Gastroesophageal sphincter (tissue), 4 donors: Measurements from ENCODE around the gene GSAP. TPM values are rescaled to one million over a fixed set of nuclear protein-coding genes. Genes with fewer than 3 reads are reported as not detected.

ENCODE experiments used
- ATAC-seq: fragments of 150-250 bp; one replicate; pipeline ENCODE4 v1.9.1; 2016; ENCODE audit warnings: mild to moderate bottlenecking, moderate library complexity
- H3K27ac ChIP-seq, 4 donors: fragments of 200-600 bp; sonication (generic) in 3 of 4; 1 replicate in 3 of 4; 2 replicates in 1 of 4; pipeline ENCODE4 v1.5.1; 2016 to 2019
- H3K27me3 ChIP-seq: fragments of 200-600 bp; sonication (generic); one replicate; pipeline ENCODE4 v1.5.1; 2019
- H3K36me3 ChIP-seq, 2 donors: fragments of 200-600 bp; sonication (generic); one replicate each; pipeline ENCODE4 v1.5.1; 2019; ENCODE audit warnings: control low read depth in 1 of 2
- H3K4me1 ChIP-seq, 3 donors: fragments of 200-600 bp; sonication (generic); 1 replicate in 2 of 3; 2 replicates in 1 of 3; pipeline ENCODE4 v1.5.1; 2016 to 2019; ENCODE audit warnings: control low read depth in 2 of 3
- H3K4me3 ChIP-seq, 2 donors: fragments of 200-600 bp; sonication (generic); one replicate each; pipeline ENCODE4 v1.5.1; 2019; ENCODE audit warnings: mild to moderate bottlenecking in 1 of 2, moderate library complexity in 1 of 2
- H3K9me3 ChIP-seq, 3 donors: fragments of 200-600 bp; sonication (generic); one replicate each; pipeline ENCODE4 v1.5.1; 2017 to 2019; ENCODE audit warnings: control low read depth in 2 of 3
- EP300 ChIP-seq: sonication (generic); formaldehyde crosslinking; IDR thresholded peaks from one replicate; pipeline ENCODE4 v1.6.1; 2017; ENCODE audit warnings: antibody characterized with exemption, mild to moderate bottlenecking
- POLR2A ChIP-seq, 2 donors: fragments of 450-650 bp; IDR thresholded peaks; one replicate each; pipeline ENCODE4 v1.6.1; 2017; ENCODE audit warnings: antibody characterized with exemption in 2 of 2, mild to moderate bottlenecking in 2 of 2, moderate library complexity in 1 of 2
- POLR2AphosphoS5 ChIP-seq: sonication (generic); formaldehyde crosslinking; IDR thresholded peaks from one replicate; pipeline ENCODE4 v1.6.1; 2017; ENCODE audit warnings: antibody characterized with exemption
- WGBS, 2 donors: methylation state at CpG; one replicate each; pipeline ENCODE4 v1.1.5; 2018; ENCODE audit warnings: low coverage in 1 of 2; 5-methylcytosine and 5-hydroxymethylcytosine counted together
- total RNA-seq, 4 donors: library from RNA; depleted of rRNA; stranded (reverse); fragments of >200 nt; gene quantifications; one replicate each; pipeline ENCODE4 v1.1.0, GENCODE V29; 2016
- TF ChIP-seq, protein P1 (sequence below), 4 experiments: fragments of 200-600 bp in 2 of 4; fragments of 450-650 bp in 2 of 4; sonication (generic) in 1 of 4; IDR thresholded peaks; one replicate each; pipeline ENCODE4 v1.5.1; 2017 to 2019; ENCODE audit warnings: antibody characterized with exemption in 4 of 4, mild to moderate bottlenecking in 2 of 4, moderate library complexity in 2 of 4

Gene GSAP
- total RNA-seq, 4 donors from 2014 or later: 12.8 to 23.7 (median 15.5) TPM

DNA sequence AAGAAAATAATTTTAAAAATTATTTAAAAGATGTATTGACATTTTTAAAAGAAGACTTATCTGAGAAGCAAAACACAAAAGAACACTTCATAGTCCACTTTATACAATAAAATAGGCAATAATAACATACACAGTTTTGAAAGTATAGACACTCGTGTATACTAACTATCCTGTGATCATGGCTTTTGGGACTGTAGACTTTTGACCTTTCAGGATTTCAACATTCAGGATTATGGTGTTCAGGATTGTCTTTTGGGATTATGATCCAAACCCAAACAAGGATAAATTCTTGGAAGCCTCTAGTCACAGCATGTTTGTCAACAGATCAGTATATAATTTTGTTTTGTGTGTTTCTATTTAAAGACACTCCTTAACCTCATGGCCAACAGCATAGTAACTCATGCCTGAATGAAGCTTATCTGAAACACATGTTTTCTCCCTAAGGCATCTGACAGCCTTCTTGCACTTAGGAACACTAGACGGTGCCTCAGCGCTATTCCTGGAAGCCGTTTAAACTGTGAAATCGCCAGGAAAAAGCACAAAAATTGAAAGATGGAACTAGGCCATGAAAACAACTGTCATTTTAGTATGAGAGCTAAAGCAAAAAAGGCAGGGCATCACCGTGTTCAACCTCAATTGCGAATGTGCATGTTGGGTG lies 29.9 kb downstream of the GSAP start:
- ATAC-seq: no peak
- WGBS, 2 donors: 45 to 69% methylated on average over 7 of the region's 7 CpGs
- TF ChIP-seq, protein P1, sequence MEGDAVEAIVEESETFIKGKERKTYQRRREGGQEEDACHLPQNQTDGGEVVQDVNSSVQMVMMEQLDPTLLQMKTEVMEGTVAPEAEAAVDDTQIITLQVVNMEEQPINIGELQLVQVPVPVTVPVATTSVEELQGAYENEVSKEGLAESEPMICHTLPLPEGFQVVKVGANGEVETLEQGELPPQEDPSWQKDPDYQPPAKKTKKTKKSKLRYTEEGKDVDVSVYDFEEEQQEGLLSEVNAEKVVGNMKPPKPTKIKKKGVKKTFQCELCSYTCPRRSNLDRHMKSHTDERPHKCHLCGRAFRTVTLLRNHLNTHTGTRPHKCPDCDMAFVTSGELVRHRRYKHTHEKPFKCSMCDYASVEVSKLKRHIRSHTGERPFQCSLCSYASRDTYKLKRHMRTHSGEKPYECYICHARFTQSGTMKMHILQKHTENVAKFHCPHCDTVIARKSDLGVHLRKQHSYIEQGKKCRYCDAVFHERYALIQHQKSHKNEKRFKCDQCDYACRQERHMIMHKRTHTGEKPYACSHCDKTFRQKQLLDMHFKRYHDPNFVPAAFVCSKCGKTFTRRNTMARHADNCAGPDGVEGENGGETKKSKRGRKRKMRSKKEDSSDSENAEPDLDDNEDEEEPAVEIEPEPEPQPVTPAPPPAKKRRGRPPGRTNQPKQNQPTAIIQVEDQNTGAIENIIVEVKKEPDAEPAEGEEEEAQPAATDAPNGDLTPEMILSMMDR (IDR thresholded peaks at IDR 0.05): no peak
- TF ChIP-seq POLR2AphosphoS5: no peak
- no peak for TF ChIP-seq POLR2A (IDR thresholded peaks at IDR 0.05)
- TF ChIP-seq EP300: no peak

DNA sequence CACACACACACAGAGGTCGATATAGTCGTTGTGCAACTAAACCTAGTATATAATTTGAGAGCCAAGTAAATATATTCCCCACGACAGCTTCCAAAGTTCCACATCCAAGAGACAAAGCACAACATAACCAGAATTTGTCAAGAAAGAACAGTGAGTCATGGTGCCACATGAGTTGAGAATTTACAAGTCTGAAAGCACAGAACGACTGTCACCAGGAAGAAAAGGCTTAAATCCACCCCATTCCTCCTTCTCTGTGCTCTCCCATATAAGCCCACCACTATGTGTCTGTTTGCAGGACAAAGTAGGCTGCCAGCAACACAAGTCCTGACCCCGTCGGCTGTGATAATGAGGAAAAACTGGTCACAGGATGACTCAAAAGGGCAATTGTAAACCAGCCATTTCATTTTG lies 32.8 kb downstream of the GSAP start:
- no peaks in the 10 kb centered on the region for H3K9me3 ChIP-seq
- peaks cover 0 to 63% of the 10 kb centered on the region in 2 donors for H3K36me3 ChIP-seq
- 78 to 85% methylated on average over 6 of the region's 6 CpGs for WGBS, 2 donors
- H3K4me3 ChIP-seq: no peak overlapping the region
- no peak overlapping the region for H3K27ac ChIP-seq
- TF ChIP-seq POLR2A (IDR thresholded peaks at IDR 0.05): no peak
- no peak for TF ChIP-seq EP300
- TF ChIP-seq, protein P1 (IDR thresholded peaks at IDR 0.05): no peak
- TF ChIP-seq POLR2AphosphoS5: no peak
- H3K4me1 ChIP-seq: peaks cover 0 to 10% (median 0%) of the 10 kb centered on the region in 3 donors
- no peaks in the 10 kb centered on the region for H3K27me3 ChIP-seq
- ATAC-seq: no peak

More for the DNA sequence above, 29.9 kb downstream of the GSAP start:
- H3K27me3 ChIP-seq: no peaks in the 10 kb centered on the region
- no peak overlapping the region for H3K27ac ChIP-seq
- no peaks in the 10 kb centered on the region for H3K9me3 ChIP-seq
- peaks cover 0 to 11% (median 0%) of the 10 kb centered on the region in 3 donors for H3K4me1 ChIP-seq
- peaks cover 0 to 45% of the 10 kb centered on the region in 2 donors for H3K36me3 ChIP-seq
- H3K4me3 ChIP-seq: no peak overlapping the region

DNA sequence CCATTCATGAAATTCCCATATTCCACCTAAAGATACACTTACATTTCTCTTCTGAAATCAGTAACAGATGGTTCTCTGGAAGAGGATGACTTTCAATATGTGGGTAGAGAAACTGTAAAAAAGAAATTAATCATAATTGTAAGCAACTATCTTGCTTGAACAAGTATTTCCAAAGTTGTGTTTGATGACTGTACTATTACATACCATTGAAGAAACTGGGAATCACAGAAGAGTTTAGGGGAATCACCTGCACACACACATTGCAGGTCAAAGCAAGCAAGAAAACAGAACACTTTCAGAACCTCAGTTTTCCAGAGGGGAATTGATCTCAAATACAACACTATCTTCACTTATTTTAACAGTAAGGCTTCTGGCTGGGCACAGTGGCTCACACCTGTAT lies 33.6 kb downstream of the GSAP start:
- no peak overlapping the region for H3K27ac ChIP-seq
- H3K4me3 ChIP-seq: no peak overlapping the region
- H3K9me3 ChIP-seq: no peaks in the 10 kb centered on the region
- H3K36me3 ChIP-seq: peaks cover 0 to 71% of the 10 kb centered on the region in 2 donors
- no peaks in the 10 kb centered on the region for H3K27me3 ChIP-seq
- no peak for TF ChIP-seq EP300
- TF ChIP-seq, protein P1 (IDR thresholded peaks at IDR 0.05): no peak
- no peak for TF ChIP-seq POLR2AphosphoS5
- TF ChIP-seq POLR2A (IDR thresholded peaks at IDR 0.05): no peak
- H3K4me1 ChIP-seq: peaks cover 0 to 2% (median 0%) of the 10 kb centered on the region in 3 donors
- no peak for ATAC-seq

DNA sequence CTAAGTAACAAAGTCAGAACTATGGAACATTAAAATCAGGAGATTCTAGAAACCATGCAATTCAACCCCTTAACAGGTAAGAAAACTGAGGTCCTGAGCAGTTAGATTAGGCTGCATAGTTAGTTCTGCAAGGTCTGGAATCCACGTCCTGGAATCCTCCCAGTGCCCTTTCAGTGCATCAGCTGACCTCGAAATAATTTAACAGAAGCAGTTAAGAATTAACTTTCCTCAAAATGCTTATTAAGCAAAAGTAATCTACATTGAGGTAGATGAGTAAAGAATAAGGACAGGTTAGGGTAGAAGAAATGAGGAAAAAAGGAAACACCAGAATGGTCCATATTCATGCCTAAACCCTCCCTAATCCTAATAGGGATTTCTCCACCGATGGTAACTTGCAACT lies 37.6 kb downstream of the GSAP start:
- Histone ChIP-seq H3K36me3 (peaks cover 0 to 77% of the 10 kb centered on the region in 2 donors), H3K9me3 (no peaks in the 10 kb centered on the region), H3K27ac (no peak overlapping the region), H3K4me3 (no peak overlapping the region), H3K27me3 (no peaks in the 10 kb centered on the region), H3K4me1 (no peaks in the 10 kb centered on the region)
- 85 to 87% methylated on average over 2 to 3 of the region's 3 CpGs for WGBS, 2 donors
- ATAC-seq: no peak
- TF ChIP-seq POLR2AphosphoS5 (no peak), EP300 (no peak)

DNA sequence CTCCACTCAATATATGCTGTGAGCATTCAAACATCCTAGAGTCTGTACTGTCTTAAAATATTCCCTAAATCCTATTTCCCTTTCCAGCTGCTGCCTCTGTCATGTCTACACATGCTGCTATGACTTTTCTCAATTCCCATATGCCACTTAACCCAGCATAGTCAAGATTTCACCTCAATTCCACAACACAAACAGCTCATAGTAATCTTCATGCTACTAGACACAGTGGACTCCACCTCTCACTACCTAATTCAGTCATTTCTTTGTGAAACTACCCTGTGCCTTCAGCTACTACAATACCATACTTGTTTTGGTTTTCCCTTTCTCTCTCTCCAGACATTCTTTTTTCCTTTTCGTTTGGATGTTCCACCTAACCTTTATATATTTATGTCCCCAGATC lies 45.5 kb downstream of the GSAP start:
- no peak overlapping the region for H3K27ac ChIP-seq
- 53 to 100% methylated on average over 1 of the region's 1 CpG for WGBS, 2 donors
- peaks cover 2 to 64% of the 10 kb centered on the region in 2 donors for H3K36me3 ChIP-seq
- ATAC-seq: no peak
- TF ChIP-seq EP300: no peak
- no peak for TF ChIP-seq POLR2AphosphoS5
- TF ChIP-seq, protein P1 (IDR thresholded peaks at IDR 0.05): no peak
- TF ChIP-seq POLR2A (IDR thresholded peaks at IDR 0.05): no peak
- H3K4me3 ChIP-seq: no peak overlapping the region
- H3K27me3 ChIP-seq: no peaks in the 10 kb centered on the region
- H3K9me3 ChIP-seq: no peaks in the 10 kb centered on the region
- H3K4me1 ChIP-seq: no peaks in the 10 kb centered on the region
